ENCODE results near the gene TNRC6A. TPM values are rescaled to one million over a fixed set of nuclear protein-coding genes. Genes with fewer than 3 reads are reported as not detected.
A peak's percentile ranks its signal among the peaks of the same experiment; 100 is the strongest.

Gene TNRC6A
- 12.4 TPM for polyA plus RNA-seq (2012; ENCODE audit: missing spikeins)

GRCh38 chr16:24729243-24729950 is at the start of gene TNRC6A:
TSS of gene TNRC6A (plus strand) at chr16:24729651. CDS start at chr16:24729842, 191 bp downstream.
- TF ChIP-seq TAF1 (IDR thresholded peaks at IDR 0.05; ENCODE audit: borderline replicate concordance, low read depth, low read length) = no peak; the same call in 1 of the 2 replicates
- peak; percentile 73; the same call in 1 of the 2 replicates for TF ChIP-seq POLR2A (IDR thresholded peaks at IDR 0.05; ENCODE audit: low read depth, low read length)
- DNase-seq (ENCODE audit: insufficient read length) (peak; percentile 92), FAIRE-seq (peak; percentile 83)

- TF ChIP-seq POLR2AphosphoS5 (IDR thresholded peaks at IDR 0.05; ENCODE audit: low read depth, low read length) (no peak), POLR2A (IDR thresholded peaks at IDR 0.05; ENCODE audit: low read depth, low read length) (no peak), TAF1 (IDR thresholded peaks at IDR 0.05; ENCODE audit: borderline replicate concordance, low read depth, low read length) (no peak)
- no peak for FAIRE-seq
- DNase-seq (ENCODE audit: insufficient read length) = no peak
Measured at GRCh38 chr16:24681793-24682192, 47.7 kb upstream of the TNRC6A start.

GRCh38 chr16:24683250-24683649 is 46.2 kb upstream of the TNRC6A start:
- no peak for FAIRE-seq
- DNase-seq (ENCODE audit: insufficient read length) = no peak
- TF ChIP-seq POLR2A (IDR thresholded peaks at IDR 0.05; ENCODE audit: low read depth, low read length) (no peak), POLR2AphosphoS5 (IDR thresholded peaks at IDR 0.05; ENCODE audit: low read depth, low read length) (no peak), TAF1 (IDR thresholded peaks at IDR 0.05; ENCODE audit: borderline replicate concordance, low read depth, low read length) (no peak)

- no peak for DNase-seq (ENCODE audit: insufficient read length)
- TF ChIP-seq POLR2AphosphoS5 (IDR thresholded peaks at IDR 0.05; ENCODE audit: low read depth, low read length) = no peak
- no peak for TF ChIP-seq TAF1 (IDR thresholded peaks at IDR 0.05; ENCODE audit: borderline replicate concordance, low read depth, low read length)
- no peak for TF ChIP-seq POLR2A (IDR thresholded peaks at IDR 0.05; ENCODE audit: low read depth, low read length)
- no peak for FAIRE-seq
Measured at GRCh38 chr16:24683847-24684493, 45.5 kb upstream of the TNRC6A start.

- FAIRE-seq (no peak), DNase-seq (ENCODE audit: insufficient read length) (no peak)
- TF ChIP-seq POLR2A (IDR thresholded peaks at IDR 0.05; ENCODE audit: low read depth, low read length) = no peak
- no peak for TF ChIP-seq POLR2AphosphoS5 (IDR thresholded peaks at IDR 0.05; ENCODE audit: low read depth, low read length)
- TF ChIP-seq TAF1 (IDR thresholded peaks at IDR 0.05; ENCODE audit: borderline replicate concordance, low read depth, low read length) = no peak
Measured at GRCh38 chr16:24685539-24686432, 43.7 kb upstream of the TNRC6A start.

GRCh38 chr16:24686678-24687077 is 42.8 kb upstream of the TNRC6A start:
- DNase-seq (ENCODE audit: insufficient read length) (no peak), FAIRE-seq (no peak)
- TF ChIP-seq POLR2A (IDR thresholded peaks at IDR 0.05; ENCODE audit: low read depth, low read length) (no peak), POLR2AphosphoS5 (IDR thresholded peaks at IDR 0.05; ENCODE audit: low read depth, low read length) (no peak), TAF1 (IDR thresholded peaks at IDR 0.05; ENCODE audit: borderline replicate concordance, low read depth, low read length) (no peak)

GRCh38 chr16:24688359-24688758 is 41.1 kb upstream of the TNRC6A start:
- DNase-seq (ENCODE audit: insufficient read length) (no peak), FAIRE-seq (no peak)
- no peak for TF ChIP-seq POLR2AphosphoS5 (IDR thresholded peaks at IDR 0.05; ENCODE audit: low read depth, low read length)
- TF ChIP-seq TAF1 (IDR thresholded peaks at IDR 0.05; ENCODE audit: borderline replicate concordance, low read depth, low read length) = no peak
- TF ChIP-seq POLR2A (IDR thresholded peaks at IDR 0.05; ENCODE audit: low read depth, low read length) = no peak

- DNase-seq (ENCODE audit: insufficient read length) (no peak), FAIRE-seq (no peak)
- TF ChIP-seq POLR2A (IDR thresholded peaks at IDR 0.05; ENCODE audit: low read depth, low read length) (no peak), TAF1 (IDR thresholded peaks at IDR 0.05; ENCODE audit: borderline replicate concordance, low read depth, low read length) (no peak), POLR2AphosphoS5 (IDR thresholded peaks at IDR 0.05; ENCODE audit: low read depth, low read length) (no peak)
Measured at GRCh38 chr16:24689128-24689527, 40.3 kb upstream of the TNRC6A start.

- TF ChIP-seq TAF1 (IDR thresholded peaks at IDR 0.05; ENCODE audit: borderline replicate concordance, low read depth, low read length) = no peak
- no peak for TF ChIP-seq POLR2A (IDR thresholded peaks at IDR 0.05; ENCODE audit: low read depth, low read length)
- no peak for TF ChIP-seq POLR2AphosphoS5 (IDR thresholded peaks at IDR 0.05; ENCODE audit: low read depth, low read length)
- FAIRE-seq (no peak), DNase-seq (ENCODE audit: insufficient read length) (no peak)
Measured at GRCh38 chr16:24692854-24693253, 36.6 kb upstream of the TNRC6A start.

- DNase-seq (ENCODE audit: insufficient read length) (no peak), FAIRE-seq (no peak)
- TF ChIP-seq TAF1 (IDR thresholded peaks at IDR 0.05; ENCODE audit: borderline replicate concordance, low read depth, low read length) (no peak), POLR2A (IDR thresholded peaks at IDR 0.05; ENCODE audit: low read depth, low read length) (no peak), POLR2AphosphoS5 (IDR thresholded peaks at IDR 0.05; ENCODE audit: low read depth, low read length) (no peak)
Measured at GRCh38 chr16:24694931-24695330, 34.5 kb upstream of the TNRC6A start.

GRCh38 chr16:24696699-24697098 is 32.8 kb upstream of the TNRC6A start:
- FAIRE-seq (no peak), DNase-seq (ENCODE audit: insufficient read length) (no peak)
- TF ChIP-seq POLR2A (IDR thresholded peaks at IDR 0.05; ENCODE audit: low read depth, low read length) (no peak), POLR2AphosphoS5 (IDR thresholded peaks at IDR 0.05; ENCODE audit: low read depth, low read length) (no peak)
